ENCODE measurements around the gene OSBPL8.

- TF ChIP-seq JUN (IDR thresholded peaks at IDR 0.05; ENCODE audit: borderline replicate concordance, low read depth, low read length) (no peak), JUN (CRISPR knock-in tag; IDR thresholded peaks at IDR 0.05; ENCODE audit: borderline replicate concordance) (no peak), SREBF2 (CRISPR knock-in tag; IDR thresholded peaks at IDR 0.05) (no peak), MAFF (IDR thresholded peaks at IDR 0.05; ENCODE audit: low read length) (no peak), STAT5A (IDR thresholded peaks at IDR 0.05; ENCODE audit: borderline replicate concordance, low read length) (no peak), GATAD2A (IDR thresholded peaks at IDR 0.05) (no peak), CTCF (IDR thresholded peaks at IDR 0.05 in 2 of 3, conservative IDR thresholded peaks at IDR 0.05 in 1 of 3; ENCODE audit: insufficient read depth in 2 of 3, low read depth in 1 of 3, low read length in 3 of 3) (no peak), TCF7 (IDR thresholded peaks at IDR 0.05; ENCODE audit: borderline replicate concordance) (no peak), SETDB1 (IDR thresholded peaks at IDR 0.05; ENCODE audit: low read length) (no peak), CREB3L1 (IDR thresholded peaks at IDR 0.05; ENCODE audit: borderline replicate concordance, low read depth) (no peak), KLF13 (tag; IDR thresholded peaks at IDR 0.05; ENCODE audit: borderline replicate concordance, low read depth) (no peak)
Measured at GRCh38 chr12:76445462-76445861, 114.1 kb downstream of the OSBPL8 start.
